Pancreas (tissue), 10 donors: ENCODE results near the gene LCN1. TPM values are rescaled to one million over a fixed set of nuclear protein-coding genes. Genes with fewer than 3 reads are reported as not detected.

Experiments
- ATAC-seq, 4 donors: fragments of 200-7000 bp; cut with Tn5 transposase; one replicate each; pipeline versions ENCODE4 v1.8.0 to v1.9.1; 2020; ENCODE audit warnings: mild to moderate bottlenecking in 4 of 4, moderate library complexity in 4 of 4
- DNase-seq, 6 donors: peaks; one replicate each; pipeline ENCODE4 v3.0.0-alpha.2; 2020
- FAIRE-seq: peaks from 2 replicates; lab custom pipeline; 2012; peaks lifted over from hg19 to GRCh38; lab: Jason Lieb, UNC
- H3K27ac ChIP-seq, 4 donors: fragments of 200-600 bp; sonication (generic); 1 replicate in 3 of 4; 2 replicates in 1 of 4; pipeline versions ENCODE4 v1.5.0 to v1.8.0; 2020
- H3K27me3 ChIP-seq, 4 donors: fragments of 200-600 bp; one replicate each; pipeline ENCODE4 v1.8.0; 2021
- H3K36me3 ChIP-seq, 3 donors: fragments of 200-600 bp; sonication (generic) in 1 of 3; one replicate each; pipeline versions ENCODE4 v1.5.0 to v1.8.0; 2020 to 2021
- H3K4me1 ChIP-seq, 3 donors: fragments of 200-600 bp; one replicate each; pipeline ENCODE4 v1.8.0; 2021
- H3K4me3 ChIP-seq, 4 donors: fragments of 200-600 bp; sonication (generic) in 2 of 4; one replicate each; pipeline versions ENCODE4 v1.5.0 to v1.8.0; 2020 to 2021
- H3K9me3 ChIP-seq, 4 donors: fragments of 200-600 bp; one replicate each; pipeline ENCODE4 v1.8.0; 2021
- CTCF ChIP-seq, 4 donors: fragments of 200-600 bp; sonication (generic) in 3 of 4; IDR thresholded peaks; one replicate each; pipeline versions ENCODE4 v1.5.0 to v1.8.0; 2021; ENCODE audit warnings: antibody characterized with exemption in 4 of 4
- WGBS, 2 donors: extraction: QIAGEN DNeasy Blood & Tissue Kit; methylation state at CpG; one replicate each; pipeline ENCODE4 v1.1.7; 2013; 5-methylcytosine and 5-hydroxymethylcytosine counted together
- intact Hi-C, 3 donors: fragments of 100-400 bp; cut with DNase I; formaldehyde crosslinking; loops; one replicate each; pipeline versions ENCODE4 v1.11.1 to v1.14.2; 2022
- polyA plus RNA-seq, 2 donors: library from polyadenylated mRNA; stranded (reverse); fragments of 200-250 nt; gene quantifications; one replicate each; pipeline ENCODE4 v1.2.3, GENCODE V29; 2013
- total RNA-seq, 6 donors: library from RNA; stranded (reverse); fragmentation: NEBNext Ultra II Directional in 4 of 6; extraction: Animal tissue kit (Norgen Biotek cat#: 25700) in 4 of 6; gene quantifications; one replicate each; pipeline versions ENCODE4 v1.2.1 to v1.2.4, GENCODE V29; 2021 to 2023
- donor health status: healthy with polysubstance abuse.
- donor health status: DM: no; HTN: no; CAD: no; lungs with moderate emphysema.
- donor health status: DM: no; HTN: no; CAD: no.
- donor health status: control.
- donor health status: control.
- donor health status: Bipolar disorder and iron deficiency.
- donor health status: DM: yes; HTN: yes; CAD: no.
- donor health status: DM: no; HTN: no; CAD: no.
- donor health status: DM: no; HTN: no; CAD: no.
- donor health status: DM: yes; HTN: yes; CAD: no.

The LCN1 gene
- total and polyA plus RNA-seq, 8 donors: not detected

GRCh38 chr9:135519179-135519971, 1.9 kb upstream of the LCN1 start:
- ATAC-seq (no peak), FAIRE-seq (no peak), DNase-seq (no peak)
- TF ChIP-seq CTCF (IDR thresholded peaks at IDR 0.05): no peak
- no peak overlapping the region for H3K4me3 ChIP-seq
- no peaks in the 10 kb centered on the region for H3K4me1 ChIP-seq
- intact Hi-C loops: no loop called here
- no peaks in the 10 kb centered on the region for H3K36me3 ChIP-seq
- WGBS, 2 donors: 67 to 83% methylated on average over 10 of the region's 10 CpGs
- no peaks in the 10 kb centered on the region for H3K27me3 ChIP-seq
- H3K27ac ChIP-seq: no peak overlapping the region
- H3K9me3 ChIP-seq: no peaks in the 10 kb centered on the region

- TF ChIP-seq CTCF (IDR thresholded peaks at IDR 0.05): no peak
- H3K36me3 ChIP-seq: no peaks in the 10 kb centered on the region
- no peak overlapping the region for H3K4me3 ChIP-seq
- no peaks in the 10 kb centered on the region for H3K4me1 ChIP-seq
- ATAC-seq: no peak
- intact Hi-C loops: no loop called here
- no peak for FAIRE-seq
- no peak for DNase-seq
- H3K27me3 ChIP-seq: no peaks in the 10 kb centered on the region
- H3K9me3 ChIP-seq: no peaks in the 10 kb centered on the region
- 55 to 69% methylated on average over 9 to 11 of the region's 11 CpGs for WGBS, 2 donors
- H3K27ac ChIP-seq: no peak overlapping the region
Measured at GRCh38 chr9:135521608-135522095, 412 bp downstream of the LCN1 start.

GRCh38 chr9:135522137-135522877, 1.1 kb downstream of the LCN1 start:
- Histone ChIP-seq H3K27ac (no peak overlapping the region), H3K27me3 (no peaks in the 10 kb centered on the region), H3K9me3 (no peaks in the 10 kb centered on the region), H3K36me3 (no peaks in the 10 kb centered on the region), H3K4me3 (no peak overlapping the region), H3K4me1 (no peaks in the 10 kb centered on the region)
- intact Hi-C loops: no loop called here
- FAIRE-seq (no peak), ATAC-seq (no peak), DNase-seq (no peak)
- 43 to 52% methylated on average over 16 of the region's 16 CpGs for WGBS, 2 donors
- no peak for TF ChIP-seq CTCF (IDR thresholded peaks at IDR 0.05)

GRCh38 chr9:135522931-135523330, 1.7 kb downstream of the LCN1 start:
- intact Hi-C loops: no loop called here
- Histone ChIP-seq H3K9me3 (no peaks in the 10 kb centered on the region), H3K27me3 (no peaks in the 10 kb centered on the region), H3K4me3 (no peak overlapping the region), H3K27ac (no peak overlapping the region), H3K36me3 (no peaks in the 10 kb centered on the region), H3K4me1 (no peaks in the 10 kb centered on the region)
- no peak for FAIRE-seq
- ATAC-seq: no peak
- DNase-seq: no peak
- 40 to 54% methylated on average over 17 of the region's 17 CpGs for WGBS, 2 donors
- no peak for TF ChIP-seq CTCF (IDR thresholded peaks at IDR 0.05)
